GM11168 (cell line): ENCODE results near the gene ARAP1.

Experiments used
- in situ Hi-C: fragments of 300-500 bp; cut with MboI; formaldehyde crosslinking; loops from one replicate; pipeline ENCODE4 v1.12.0; 2022; ENCODE audit warnings: low sequenced_read_pairs; ENCODE audit not compliant: unreplicated experiment

Gene ARAP1

GRCh38 chr11:72745511-72745910 lies 6.7 kb downstream of the ARAP1 start:
- in situ Hi-C loops, result no loop called here

- in situ Hi-C loops, result no loop called here
Measured at GRCh38 chr11:72744474-72744873, 7.7 kb downstream of the ARAP1 start.

- in situ Hi-C loops, result no loop called here
Measured at GRCh38 chr11:72743321-72744221, 8.6 kb downstream of the ARAP1 start.

- in situ Hi-C loops, result no loop called here
Measured at GRCh38 chr11:72742513-72743320, 9.5 kb downstream of the ARAP1 start.

GRCh38 chr11:72741849-72742512 lies 10.2 kb downstream of the ARAP1 start:
- in situ Hi-C loops, result no loop called here

GRCh38 chr11:72741429-72741833 lies 10.8 kb downstream of the ARAP1 start:
- in situ Hi-C loops, result no loop called here

- in situ Hi-C loops, result no loop called here
Measured at GRCh38 chr11:72740562-72741428, 11.4 kb downstream of the ARAP1 start.

- in situ Hi-C loops, result no loop called here
Measured at GRCh38 chr11:72740060-72740424, 12.2 kb downstream of the ARAP1 start.

GRCh38 chr11:72739240-72740059 lies 12.8 kb downstream of the ARAP1 start:
- in situ Hi-C loops, result no loop called here

GRCh38 chr11:72738199-72739141 lies 13.7 kb downstream of the ARAP1 start:
- in situ Hi-C loops, result no loop called here

GRCh38 chr11:72737336-72737735 lies 14.9 kb downstream of the ARAP1 start:
- in situ Hi-C loops, result no loop called here

- in situ Hi-C loops, result no loop called here
Measured at GRCh38 chr11:72736452-72737069, 15.6 kb downstream of the ARAP1 start.

- in situ Hi-C loops, result no loop called here
Measured at GRCh38 chr11:72735495-72736027, 16.6 kb downstream of the ARAP1 start.

GRCh38 chr11:72732329-72732728 lies 19.9 kb downstream of the ARAP1 start:
- in situ Hi-C loops, result no loop called here

- in situ Hi-C loops, result no loop called here
Measured at GRCh38 chr11:72730737-72731136, 21.5 kb downstream of the ARAP1 start.

GRCh38 chr11:72730243-72730642 lies 22.0 kb downstream of the ARAP1 start:
- in situ Hi-C loops, result no loop called here

- in situ Hi-C loops, result loop anchor here (5.0 kb wide), 1 partner anchor 70 kb away; no protein-coding TSS in a partner anchor
Measured at GRCh38 chr11:72727521-72727920, 24.7 kb downstream of the ARAP1 start.
